Activated T-cell treated with anti-CD3 and anti-CD28 coated beads for 48 hours (primary cell): ENCODE data around the gene CCR4.
"Not testable (repeated sequence)": the region's sequence is repeated elsewhere in the genome, so short reads cannot be mapped to it uniquely, and the experiment has no call there.

Experiments
- DNase-seq: peaks from one replicate; pipeline ENCODE4 v3.0.0-alpha.2; 2020; ENCODE audit warnings: low read depth

Gene CCR4

GRCh38 chr3:32951410-32951811 is at the start of gene CCR4:
Gene CCR4, plus strand, starts transcription at chr3:32951644. Its CDS starts 1,779 bp downstream, at chr3:32953423.
- DNase-seq = peak; percentile 49

DNA sequence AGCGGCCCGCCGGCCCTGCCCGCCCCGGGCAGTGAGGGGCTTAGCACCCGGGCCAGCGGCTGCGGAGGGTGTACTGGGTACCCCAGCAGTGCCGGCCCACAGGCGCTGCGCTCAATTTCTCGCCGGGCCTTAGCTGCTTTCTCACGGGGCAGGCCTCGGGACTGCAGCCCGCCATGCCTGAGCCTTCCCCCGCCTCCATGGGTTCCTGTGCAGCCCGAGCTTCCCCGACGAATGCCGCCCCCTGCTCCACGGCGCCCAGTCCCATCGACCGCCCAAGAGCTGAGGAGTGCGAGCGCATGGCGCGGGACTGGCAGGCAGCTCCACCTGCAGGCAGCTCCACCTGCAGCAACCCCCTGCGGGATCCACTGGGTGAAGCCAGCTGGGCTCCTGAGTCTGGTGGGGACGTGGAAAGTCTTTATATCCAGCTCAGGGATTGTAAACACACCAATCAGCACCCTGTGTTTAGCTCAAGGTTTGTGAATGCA is 48.5 kb upstream of the CCR4 start:
- DNase-seq = peak; percentile 41

GRCh38 chr3:32903953-32904352 is 47.5 kb upstream of the CCR4 start:
- no peak for DNase-seq

DNA sequence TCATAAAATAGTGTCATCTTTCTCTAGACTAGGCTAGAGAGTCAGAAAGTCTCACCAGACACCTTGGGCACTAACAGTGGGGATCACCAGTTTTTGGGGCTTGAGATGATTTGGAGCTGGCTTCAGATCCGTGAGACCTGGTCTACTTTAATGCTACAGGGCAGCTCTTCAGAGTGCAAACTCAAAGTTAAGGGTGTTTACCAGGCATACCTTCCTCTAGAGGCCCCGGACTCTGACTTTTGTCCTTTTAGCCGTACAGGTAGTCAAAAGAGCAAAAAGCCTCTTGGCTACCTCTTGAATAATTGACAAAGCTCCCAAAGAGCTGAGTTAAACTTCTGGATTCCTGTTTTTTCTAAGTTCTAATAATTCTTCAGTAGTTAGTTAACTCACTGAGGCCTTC is 41.4 kb upstream of the CCR4 start:
- DNase-seq = no peak

DNA sequence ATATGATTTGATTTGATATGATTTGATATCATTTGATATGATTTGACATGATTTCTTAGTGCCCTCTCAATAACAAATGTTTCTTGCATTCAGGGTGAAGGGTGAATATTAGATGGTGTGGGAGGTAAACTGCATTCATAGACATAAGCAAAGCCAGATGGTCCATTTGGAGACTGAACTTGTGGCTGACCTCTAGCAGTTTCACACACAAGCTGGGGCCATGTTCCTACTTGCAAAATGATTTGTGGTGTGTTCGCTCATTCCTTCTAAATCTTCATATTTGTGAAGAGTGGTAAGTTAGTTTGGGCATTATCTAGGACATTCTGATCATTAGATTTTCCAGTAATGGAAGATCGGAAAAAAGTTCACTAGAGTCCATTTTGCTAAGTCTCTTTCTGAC is 40.5 kb upstream of the CCR4 start:
- DNase-seq = no peak

GRCh38 chr3:32912046-32912445 is 39.4 kb upstream of the CCR4 start:
- DNase-seq = no peak

DNA sequence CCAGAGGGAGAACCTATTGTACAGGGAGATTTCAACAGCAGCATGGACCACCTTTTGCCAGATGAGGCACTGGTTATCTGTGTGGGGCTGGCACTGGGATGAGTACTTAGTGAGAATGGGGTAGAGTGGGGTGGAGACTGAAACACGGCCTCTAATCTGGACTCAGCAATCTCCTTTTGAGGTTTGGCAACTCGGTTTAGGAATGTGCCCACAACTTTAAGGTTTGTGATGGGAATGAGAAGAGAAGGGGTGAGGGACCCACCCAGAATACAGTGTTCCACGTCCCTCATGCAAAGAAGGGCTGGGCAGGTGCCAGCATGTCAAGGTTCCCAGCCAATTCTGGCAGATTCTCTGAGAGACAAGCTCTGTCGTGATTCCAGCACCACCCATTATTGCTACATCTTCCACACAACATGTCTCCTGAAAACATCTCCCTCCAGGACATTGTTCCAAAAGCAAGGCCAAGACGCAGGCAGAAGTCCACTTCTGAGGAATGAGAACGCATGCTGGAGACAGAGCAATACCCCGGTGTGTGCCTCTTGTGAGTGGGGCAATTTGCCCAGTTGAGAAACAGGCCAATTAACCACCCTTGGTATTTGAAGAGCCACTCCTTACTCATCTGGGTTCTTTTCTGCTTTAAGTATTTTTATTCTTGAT is 37.5 kb upstream of the CCR4 start:
- no peak for DNase-seq

GRCh38 chr3:32919920-32920319 is 31.5 kb upstream of the CCR4 start:
- DNase-seq = no peak

- no peak for DNase-seq
Observed at GRCh38 chr3:32922078-32922477, 29.4 kb upstream of the CCR4 start.

- no peak for DNase-seq
Observed at GRCh38 chr3:32930161-32930560, 21.3 kb upstream of the CCR4 start.

DNA sequence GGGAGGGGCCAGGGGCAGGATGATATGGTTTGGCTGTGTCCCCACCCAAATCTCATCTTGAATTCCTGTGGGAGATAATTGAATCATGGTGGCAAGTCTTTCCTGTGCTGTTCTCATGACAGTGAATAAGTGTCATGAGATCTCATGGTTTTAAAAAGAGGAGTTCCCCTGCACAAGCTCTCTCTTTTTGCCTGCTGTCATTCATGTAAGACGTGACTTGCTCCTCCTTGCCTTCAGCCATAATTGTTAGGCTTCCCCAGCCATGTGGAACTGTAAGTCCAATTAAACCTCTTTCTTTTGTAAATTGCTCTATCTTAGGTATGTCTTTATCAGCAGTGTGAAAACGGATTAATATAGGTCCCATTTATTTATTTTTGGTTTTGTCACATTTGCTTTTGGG is 20.2 kb upstream of the CCR4 start:
- not testable (repeated sequence) for DNase-seq

- no peak for DNase-seq
Observed at GRCh38 chr3:32934150-32934742, 17.2 kb upstream of the CCR4 start.

- no peak for DNase-seq
Observed at GRCh38 chr3:32937331-32937730, 14.1 kb upstream of the CCR4 start.

DNA sequence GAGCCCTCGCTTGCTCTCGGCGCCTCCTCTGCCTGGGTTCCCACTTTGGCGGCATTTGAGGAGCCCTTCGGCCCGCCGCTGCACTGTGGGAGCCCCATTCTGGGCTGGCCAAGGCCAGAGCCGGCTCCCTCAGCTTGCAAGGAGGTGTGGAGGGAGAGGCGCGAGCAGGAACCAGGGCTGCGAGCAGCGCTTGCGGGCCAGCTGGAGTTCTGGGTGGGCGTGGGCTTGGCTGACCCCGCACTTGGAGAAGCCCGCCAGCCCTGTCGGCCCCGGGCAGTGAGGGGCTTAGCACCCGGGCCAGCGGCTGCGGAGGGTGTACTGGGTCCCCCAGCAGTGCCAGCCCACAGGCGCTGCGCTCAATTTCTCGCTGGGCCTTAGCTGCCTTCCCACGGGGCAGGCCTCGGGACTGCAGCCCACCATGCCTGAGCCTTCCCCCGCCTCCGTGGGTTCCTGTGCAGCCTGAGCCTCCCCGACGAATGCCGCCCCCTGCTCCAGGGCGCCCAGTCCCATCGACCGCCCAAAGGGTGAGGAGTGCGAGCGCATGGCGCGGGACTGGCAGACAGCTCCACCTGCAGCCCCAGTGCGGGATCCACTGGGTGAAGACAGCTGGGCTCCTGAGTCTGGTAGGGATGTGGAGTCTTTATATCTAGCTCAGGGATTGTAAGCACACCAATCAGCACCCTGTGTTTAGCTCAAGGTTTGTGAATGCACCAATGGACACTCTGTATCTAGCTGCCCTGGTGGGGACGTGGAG is 11.7 kb upstream of the CCR4 start:
- not testable (repeated sequence) for DNase-seq

GRCh38 chr3:32940726-32941125 is 10.7 kb upstream of the CCR4 start:
- no peak for DNase-seq

DNA sequence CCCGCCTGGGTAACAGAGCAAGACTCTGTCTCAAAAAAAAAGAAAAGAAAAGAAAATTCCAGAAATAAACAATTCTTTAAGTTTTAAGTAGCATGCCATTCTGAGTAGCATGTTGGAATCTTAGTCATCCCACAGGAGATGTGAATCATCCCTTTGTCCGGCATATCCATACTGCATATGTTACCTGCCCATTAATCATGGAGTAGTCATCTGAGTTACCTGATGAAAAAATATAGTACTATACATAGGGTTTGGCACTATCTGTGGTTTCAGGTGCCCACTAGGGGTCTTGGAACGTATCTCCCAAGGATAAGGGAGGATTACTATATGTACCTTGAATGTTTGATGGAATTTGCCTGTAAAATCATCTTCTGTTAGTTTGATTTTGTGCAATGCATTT is 6.3 kb upstream of the CCR4 start:
- no peak for DNase-seq

DNA sequence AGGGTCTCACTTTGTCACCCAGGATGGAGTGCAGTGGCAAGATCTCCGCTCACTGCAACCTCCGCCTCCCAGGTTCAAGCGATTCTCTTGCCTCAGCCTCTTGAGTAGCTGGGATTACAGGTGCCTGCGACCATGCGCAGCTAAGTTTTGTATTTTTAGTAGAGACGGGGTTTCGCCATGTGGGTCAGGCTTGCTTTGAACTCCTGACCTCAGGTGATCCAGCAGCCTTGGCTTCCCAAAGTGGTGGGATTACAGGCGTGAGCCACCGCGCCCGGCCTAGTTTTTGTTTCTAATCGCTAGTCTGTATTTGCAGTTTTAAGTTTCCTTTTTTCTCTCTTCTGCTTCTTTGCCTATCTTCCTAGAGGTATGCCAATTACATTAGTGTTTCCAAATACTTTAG is 5.8 kb upstream of the CCR4 start:
- DNase-seq = not testable (repeated sequence)

DNA sequence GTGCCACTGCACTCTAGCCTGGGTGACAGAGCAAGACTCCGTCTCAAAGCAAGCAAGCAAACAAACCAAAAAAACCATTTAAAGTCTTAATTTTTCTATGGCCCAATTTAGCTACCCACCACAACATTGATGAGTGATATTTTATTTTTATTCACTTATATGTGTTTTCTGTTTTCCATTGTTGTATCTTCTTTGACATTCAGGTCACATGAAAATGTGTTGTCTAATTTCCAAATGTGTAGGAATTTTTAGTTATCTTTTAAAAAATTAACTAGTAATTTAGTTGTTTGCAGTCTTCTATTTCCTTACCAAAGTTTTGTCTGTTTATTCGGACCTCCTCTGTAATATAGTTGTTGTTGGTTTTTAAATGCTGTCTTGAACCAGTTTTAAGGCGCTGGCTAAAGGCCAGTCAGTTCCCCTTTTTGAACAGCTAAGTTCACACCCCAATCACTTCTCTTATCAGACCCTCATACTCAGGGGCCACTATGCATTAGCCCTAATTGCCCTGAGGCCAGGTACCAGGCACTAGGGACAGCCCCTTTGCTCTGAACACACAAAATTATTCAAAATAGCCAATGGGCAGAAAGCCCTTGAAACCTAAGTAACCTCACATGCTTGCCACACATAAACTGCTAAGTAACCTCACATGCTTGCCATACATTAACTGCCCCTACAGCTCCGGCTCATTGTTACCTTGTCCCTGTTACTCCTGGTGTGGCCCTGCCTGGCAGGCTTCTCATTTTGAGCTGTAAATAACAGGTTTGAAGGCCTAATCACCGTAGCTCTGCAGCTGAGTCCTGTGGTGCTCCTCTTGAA is 4.3 kb upstream of the CCR4 start:
- DNase-seq = no peak

DNA sequence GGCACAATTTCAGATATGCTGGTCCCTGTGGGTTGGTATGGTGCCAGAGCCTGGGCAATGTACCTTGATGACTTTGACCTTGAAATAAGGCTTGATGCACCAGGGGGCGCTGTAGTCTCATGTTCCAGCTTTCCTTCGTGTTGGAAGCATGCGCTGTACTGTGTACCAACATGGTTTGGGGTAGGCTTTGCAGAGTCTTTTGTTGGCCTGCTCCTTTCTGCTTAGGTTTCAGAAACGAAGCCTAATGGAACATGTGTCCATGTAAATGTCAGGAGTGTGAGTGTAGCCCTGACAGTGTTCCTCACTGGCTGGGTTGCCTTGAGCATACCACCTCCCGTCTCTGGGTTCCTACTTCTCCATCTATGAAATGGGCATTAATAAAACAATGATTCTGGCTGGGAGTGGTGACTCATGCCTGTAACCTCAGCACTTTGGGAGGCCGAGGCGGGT is 3.6 kb upstream of the CCR4 start:
- peak; percentile 86 for DNase-seq

DNA sequence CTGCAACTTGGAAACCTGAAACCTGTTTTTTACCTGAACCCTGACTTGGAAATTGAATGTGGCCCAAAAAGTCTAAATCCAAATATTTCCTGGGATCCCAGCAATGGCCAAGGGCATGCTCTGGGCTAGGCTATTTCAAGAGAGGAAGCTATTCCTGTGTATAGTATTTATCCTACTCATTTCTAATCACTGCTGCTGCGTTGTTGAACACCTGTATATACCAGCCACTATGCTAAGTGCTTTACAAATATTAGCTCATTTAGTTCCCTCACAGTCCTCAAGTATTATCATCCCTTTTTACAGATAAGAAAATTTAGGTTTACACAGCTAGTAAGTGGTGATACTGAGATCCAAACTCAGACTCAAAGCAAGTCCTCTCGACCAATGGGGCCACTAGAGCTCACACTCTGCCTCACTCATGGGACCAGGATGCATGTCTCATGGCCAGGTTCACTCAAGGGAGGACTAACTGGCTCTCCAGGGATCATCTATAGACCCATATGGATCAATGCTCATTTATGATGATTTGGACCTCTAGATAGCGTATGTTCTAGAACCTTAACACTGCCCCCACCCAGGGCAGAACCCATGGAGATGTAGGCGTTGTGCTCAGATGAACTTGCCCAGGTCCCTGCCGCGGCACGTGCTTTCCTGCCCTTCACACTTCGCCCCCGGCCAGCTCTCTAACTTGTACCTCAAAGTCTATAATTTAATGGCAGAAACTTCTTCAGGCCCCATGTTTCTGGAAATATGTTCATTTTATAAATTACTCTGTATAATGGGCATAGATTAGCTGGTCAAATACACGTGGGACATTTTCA is 2.6 kb upstream of the CCR4 start:
- DNase-seq = no peak

DNA sequence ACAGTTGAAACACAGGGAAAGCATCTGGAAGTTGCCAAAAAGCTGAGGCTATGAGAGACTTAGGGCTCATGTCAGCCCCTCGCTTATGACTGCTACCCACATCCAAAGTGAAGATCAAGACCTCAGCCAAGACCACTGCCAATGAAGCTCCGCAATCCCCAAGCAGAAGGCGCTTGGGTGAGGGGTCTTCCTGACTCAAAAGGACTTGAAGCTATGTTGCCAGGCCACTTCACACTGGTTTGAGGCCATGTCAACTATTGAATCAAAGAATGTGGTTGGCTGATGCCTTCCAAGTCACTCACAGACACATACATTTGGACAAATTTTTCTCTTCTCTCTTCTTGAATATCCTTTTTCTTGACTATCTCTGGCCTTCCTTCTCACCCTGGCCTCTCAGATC is 928 bp upstream of the CCR4 start:
- no peak for DNase-seq
